ENCODE data around the gene DSG2.
"Not testable (repeated sequence)": the region's sequence is repeated elsewhere in the genome, so short reads cannot be mapped to it uniquely, and the experiment has no call there.

The DSG2 gene

GRCh38 chr18:31503011-31503410 is 5.0 kb downstream of the DSG2 start:
- DNase-seq, result no peak

- DNase-seq, result no peak
These were observed 6.6 kb downstream of the DSG2 start for GRCh38 chr18:31504455-31505147.

GRCh38 chr18:31505156-31505555 is 7.2 kb downstream of the DSG2 start:
- no peak for DNase-seq

- no peak for DNase-seq
These were observed 8.2 kb downstream of the DSG2 start for GRCh38 chr18:31506024-31506742.

- not testable (repeated sequence) for DNase-seq
These were observed 9.1 kb downstream of the DSG2 start for GRCh38 chr18:31507124-31507523.

- no peak for DNase-seq
These were observed 10.8 kb downstream of the DSG2 start for GRCh38 chr18:31508781-31509180.

- DNase-seq, result no peak
These were observed 11.6 kb downstream of the DSG2 start for GRCh38 chr18:31509571-31509970.

- DNase-seq, result no peak
These were observed 12.3 kb downstream of the DSG2 start for GRCh38 chr18:31510319-31510718.

GRCh38 chr18:31511098-31511497 is 13.1 kb downstream of the DSG2 start:
- no peak for DNase-seq

- no peak for DNase-seq
These were observed 14.3 kb downstream of the DSG2 start for GRCh38 chr18:31512203-31512764.

GRCh38 chr18:31513189-31513935 is 15.4 kb downstream of the DSG2 start:
- no peak for DNase-seq

GRCh38 chr18:31516437-31516836 is 18.5 kb downstream of the DSG2 start:
- no peak for DNase-seq

- no peak for DNase-seq
These were observed 28.4 kb downstream of the DSG2 start for GRCh38 chr18:31526374-31526773.

GRCh38 chr18:31533236-31533635 is 35.3 kb downstream of the DSG2 start:
- no peak for DNase-seq

- no peak for DNase-seq
These were observed 40.9 kb downstream of the DSG2 start for GRCh38 chr18:31538837-31539236.

GRCh38 chr18:31546476-31546875 is 48.5 kb downstream of the DSG2 start:
- no peak for DNase-seq

GRCh38 chr18:31548853-31549252 is 50.9 kb downstream of the DSG2 start:
- DNase-seq, result no peak

GRCh38 chr18:31549416-31549815 is 51.4 kb downstream of the DSG2 start:
- DNase-seq, result no peak

GRCh38 chr18:31551883-31552282 is 53.9 kb downstream of the DSG2 start:
- no peak for DNase-seq

GRCh38 chr18:31553800-31554199 is 55.8 kb downstream of the DSG2 start:
- DNase-seq, result no peak

GRCh38 chr18:31554776-31555175 is 56.8 kb downstream of the DSG2 start:
- DNase-seq, result no peak

GRCh38 chr18:31555971-31556747 is 58.2 kb downstream of the DSG2 start:
- DNase-seq, result peak; percentile 78

GRCh38 chr18:31557446-31557845 is 59.5 kb downstream of the DSG2 start:
- no peak for DNase-seq
